Pons (tissue), 1 donor: Measurements from ENCODE around the gene HDAC4.
A peak's percentile ranks its signal among the peaks of the same experiment; 100 is the strongest.

Experiments
- DNase-seq: peaks from one replicate; pipeline ENCODE4 v3.0.0-alpha.2; 2016; ENCODE audit warnings: low spot score

The HDAC4 gene

DNA sequence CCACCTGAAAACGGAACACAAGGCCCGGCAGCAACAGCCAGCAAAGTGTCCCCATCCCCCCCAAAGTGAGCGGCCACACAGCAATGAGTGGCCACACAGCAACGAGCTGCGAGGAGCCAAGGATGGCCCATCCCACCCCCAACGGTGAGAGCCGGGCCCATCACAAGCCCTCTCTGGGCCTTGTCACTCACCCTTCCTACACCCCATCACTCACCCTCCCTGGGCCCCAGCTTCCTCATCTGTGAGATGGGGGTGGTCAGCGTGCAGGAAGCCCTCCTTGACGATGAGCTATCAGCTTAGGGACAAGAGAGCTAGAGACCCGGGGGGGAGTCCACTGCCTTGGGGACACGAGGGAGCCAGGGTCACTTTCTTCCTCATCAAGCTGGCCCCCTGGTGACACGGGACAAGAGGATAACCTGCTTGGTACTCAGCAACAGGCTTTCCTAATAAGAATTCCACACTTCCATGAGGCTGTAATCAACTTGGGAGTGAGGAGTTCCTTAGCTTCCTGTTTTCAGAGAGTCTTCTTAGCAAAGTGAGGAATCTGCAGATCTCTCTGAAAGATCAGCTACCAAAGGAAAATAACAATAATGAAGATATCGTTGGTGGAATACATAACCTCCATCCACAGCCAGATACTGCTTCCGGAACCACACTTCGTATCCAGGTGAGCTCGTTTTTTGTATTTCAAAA, 92.8 kb downstream of the HDAC4 start:
- DNase-seq: no peak

DNA sequence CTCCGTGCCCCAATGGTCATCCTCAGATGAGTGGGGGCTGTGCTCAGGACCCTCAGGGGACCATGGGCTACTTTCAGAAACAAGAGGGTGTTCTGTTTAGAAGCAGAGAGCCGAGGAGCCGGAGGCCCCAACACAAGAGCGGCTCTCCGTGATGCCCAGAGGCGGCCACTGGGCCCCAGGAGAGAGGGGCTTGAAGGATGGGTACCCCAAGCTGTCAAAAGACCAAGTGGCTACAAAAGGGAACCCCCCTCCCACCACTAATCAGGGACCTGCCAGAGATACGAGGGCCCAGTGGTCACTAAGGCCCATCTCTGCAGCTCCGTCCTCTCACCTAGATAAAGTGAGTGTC, 93.6 kb downstream of the HDAC4 start:
- DNase-seq: no peak

DNA sequence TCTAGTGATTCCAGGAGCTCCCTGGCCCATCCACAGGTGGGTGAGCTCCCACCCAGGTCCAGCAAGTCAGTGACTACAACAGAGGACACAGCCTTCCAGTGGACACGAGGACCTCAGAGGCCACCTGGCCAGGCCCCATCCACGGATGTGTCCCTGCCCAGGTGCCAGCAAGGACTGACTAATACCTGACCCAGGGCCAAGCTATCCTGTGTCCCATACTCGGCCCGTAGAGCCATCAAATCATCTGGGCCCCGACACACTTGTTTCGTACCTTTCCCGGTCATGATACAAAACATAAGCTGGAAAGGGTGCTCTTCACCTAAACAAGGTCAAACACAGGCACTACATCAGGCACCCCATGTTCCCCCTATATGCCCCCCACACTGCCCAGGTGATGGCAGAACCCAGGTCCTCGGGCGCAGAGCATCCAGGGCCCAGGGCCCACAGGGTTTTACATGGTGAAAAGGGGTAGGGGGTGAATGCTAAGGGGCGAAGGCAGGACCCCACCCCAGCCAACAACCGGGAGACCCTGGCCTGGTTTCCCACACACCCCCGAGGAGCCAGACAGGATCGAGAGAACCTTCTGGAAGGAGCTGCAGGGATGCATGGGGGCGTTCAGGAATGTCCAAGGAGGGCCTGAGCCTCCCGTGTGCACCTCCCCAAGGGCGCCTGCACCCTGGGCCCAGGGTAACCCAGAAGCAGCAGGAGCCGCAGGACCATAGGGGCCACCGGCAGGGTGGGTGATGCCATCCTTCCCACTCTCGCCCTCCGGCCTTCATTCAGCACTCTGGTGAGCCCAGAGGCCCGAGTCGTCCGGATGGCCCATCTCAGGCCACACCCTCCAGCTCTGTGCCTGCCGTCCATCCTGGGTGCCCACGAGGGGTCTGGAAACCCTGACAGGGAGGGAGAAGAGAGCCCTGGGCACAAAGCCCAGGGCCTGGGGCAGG, 94.3 kb downstream of the HDAC4 start:
- DNase-seq: no peak

DNA sequence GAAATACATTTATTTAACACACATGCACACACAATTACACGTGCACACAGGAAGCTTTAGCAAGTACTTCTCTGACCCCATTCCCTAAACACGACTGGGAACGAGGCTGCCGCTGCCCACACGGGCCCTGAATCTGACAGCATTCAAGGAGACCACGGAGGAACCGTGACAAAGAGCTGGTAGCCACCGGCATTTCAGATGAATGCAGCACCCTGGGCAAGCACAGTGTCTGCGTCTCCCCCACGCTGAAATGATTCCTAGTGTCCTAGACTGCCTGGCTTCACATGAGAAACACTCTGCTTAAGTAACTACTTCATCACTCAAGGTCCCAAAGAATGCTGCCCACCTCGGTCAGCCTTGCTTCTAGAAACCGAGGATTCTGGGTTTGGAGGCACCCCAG, 95.0 kb downstream of the HDAC4 start:
- DNase-seq: no peak

DNA sequence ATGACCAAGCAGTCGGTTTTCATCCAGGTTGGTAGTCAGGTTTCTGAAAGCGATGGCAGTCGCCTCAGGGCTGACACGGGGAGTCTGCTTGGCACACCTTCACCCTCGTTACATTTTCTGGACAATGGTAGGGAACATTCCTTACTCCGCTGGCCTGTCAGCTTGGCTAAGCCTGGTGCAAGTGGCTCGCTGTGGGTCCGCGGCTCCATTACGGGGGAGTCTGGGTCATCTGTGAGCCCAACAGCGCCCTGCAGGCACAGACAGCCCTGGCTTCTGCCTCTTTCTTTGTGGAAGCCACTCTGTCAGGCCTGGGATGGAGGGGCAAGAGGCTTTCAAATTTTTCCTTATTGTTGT, 95.6 kb downstream of the HDAC4 start:
- no peak for DNase-seq

DNA sequence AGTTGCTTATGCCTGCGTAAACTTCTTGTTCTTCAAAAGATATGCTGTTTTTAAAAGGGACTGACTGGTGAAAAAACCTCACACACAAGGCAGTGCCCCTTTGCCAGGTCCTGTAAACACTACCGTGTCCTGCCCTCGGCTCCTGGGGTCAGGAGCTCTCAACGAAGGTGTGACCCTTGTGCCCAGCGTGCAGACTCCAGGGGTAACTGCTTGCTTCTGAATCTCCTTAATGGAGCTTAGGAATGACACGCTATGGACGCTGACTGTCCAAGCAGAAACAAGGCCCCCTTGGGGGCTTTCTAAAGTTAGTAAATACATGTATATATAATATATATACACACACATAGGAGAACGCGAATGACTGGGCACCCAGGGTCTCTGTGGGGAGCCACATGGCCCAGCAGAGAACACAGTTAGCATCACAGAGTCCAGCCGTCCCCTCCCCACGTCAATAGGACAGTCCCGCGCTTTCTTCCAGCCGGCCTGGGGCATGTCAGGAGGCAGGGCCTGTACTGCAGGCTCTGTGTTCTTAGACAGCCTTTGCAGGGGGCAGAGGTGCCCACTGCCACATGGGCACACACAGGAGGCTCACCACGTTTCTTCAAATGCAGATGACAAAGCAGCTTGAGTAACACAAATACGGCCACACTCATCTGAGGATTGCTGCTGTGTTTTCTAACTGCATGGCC, 96.1 kb downstream of the HDAC4 start:
- DNase-seq: no peak

DNA sequence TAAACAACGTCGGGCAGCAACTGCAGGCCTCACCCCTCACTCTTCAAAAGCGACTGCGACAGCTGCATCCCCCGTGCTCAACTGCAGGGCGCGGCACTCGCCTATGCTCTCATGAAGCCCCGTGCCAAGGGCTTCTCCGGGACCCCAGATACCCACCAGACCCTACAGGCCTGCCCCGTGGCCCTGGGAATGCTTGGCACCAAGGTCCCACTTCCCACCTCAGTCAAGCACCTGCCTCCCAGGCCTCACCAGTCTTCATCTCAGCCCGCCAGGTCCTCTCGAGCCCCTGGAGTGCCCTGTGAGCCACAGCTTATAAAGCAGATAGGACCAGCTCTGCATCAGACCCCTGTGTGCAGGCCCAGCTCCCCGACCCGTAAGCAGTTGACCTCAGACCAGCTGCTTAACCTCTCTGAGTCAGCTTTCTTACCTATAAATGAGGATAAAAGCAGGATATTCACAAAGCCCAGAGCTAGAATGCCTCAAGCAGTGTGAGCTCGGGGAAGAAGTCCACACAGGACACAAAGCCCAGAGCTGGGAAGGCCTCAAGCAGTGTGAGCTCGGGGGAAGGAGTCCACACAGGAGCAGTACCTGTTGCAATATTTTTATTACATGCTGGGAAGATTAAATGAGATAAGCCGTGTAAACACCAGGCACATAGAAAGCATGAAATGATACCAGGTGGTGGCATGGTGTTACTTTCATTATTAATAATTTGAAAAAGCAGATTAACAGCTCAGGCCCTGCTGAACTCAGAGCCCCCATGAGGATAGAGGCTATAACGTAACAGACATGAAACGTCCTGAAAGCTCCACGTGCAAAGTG, 96.9 kb downstream of the HDAC4 start:
- DNase-seq: no peak

DNA sequence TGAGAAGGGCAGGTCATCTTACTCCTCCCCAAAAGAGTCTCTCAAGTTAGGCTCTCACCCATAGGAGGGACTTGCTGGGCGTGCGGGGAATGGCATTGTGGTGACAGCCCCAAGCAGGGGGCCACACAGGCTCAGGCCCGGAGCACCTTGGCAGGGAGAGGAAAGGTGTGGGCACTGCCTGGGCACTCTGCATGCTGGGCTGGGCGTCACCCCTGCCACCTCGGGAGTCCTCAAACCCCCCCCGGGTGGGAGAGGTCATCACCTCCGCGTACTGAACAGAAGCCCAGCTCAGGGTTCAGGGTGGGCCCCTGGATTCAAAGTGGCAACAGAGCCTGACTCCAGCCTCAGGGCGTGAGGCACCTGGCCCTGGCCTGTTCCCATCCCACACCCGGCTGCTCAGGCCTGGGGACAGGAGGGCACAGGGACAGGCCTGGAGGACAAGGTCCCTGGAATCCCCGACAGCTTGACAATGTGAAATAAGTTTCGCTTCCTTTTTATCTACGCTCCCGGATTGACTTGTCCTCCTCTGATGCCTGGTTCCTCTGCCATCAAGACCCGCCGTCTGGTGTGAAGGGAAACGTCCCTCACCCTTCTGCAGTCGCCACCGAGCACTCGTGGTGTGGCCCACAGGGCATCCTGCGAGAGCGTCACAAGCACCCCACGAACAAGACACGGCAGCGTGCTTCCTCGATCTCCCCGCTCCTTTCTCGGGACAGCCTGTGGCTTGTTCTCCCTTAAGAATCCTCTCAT, 97.8 kb downstream of the HDAC4 start:
- peak; percentile 69 for DNase-seq

DNA sequence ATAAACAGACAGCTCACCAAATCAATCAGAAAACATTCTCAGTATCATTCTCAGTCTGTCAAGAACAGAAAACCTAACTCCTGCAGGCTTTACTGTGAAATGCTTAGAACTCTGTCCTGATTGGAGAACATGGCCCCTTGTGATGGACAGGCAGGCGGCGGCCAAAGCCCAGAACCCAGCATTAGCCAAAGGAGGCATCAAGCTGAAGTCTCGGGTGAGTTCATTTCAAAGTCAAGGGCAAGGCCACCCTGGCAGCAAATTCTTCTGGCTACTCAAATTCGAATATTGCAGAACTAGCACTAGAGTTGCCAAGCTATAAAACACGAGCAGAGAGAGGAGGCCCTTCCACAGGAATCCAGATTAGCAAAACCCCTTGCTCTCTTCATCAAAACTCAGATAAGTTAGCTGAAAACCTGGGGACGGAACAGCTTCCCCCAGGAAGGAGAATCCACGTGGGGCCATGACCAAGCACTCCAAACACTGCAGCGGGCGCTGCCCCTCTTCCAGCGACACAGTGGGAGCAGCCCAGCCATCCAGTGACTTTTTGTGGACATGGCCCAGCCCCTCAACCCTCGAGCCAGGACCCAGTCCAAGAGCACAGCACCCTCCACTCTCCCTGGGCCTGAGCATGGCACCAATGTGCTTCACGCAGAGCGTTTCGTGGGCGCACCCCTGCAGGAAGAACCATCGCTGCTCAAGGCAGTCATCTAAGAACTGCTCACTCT, 98.6 kb downstream of the HDAC4 start:
- no peak for DNase-seq

DNA sequence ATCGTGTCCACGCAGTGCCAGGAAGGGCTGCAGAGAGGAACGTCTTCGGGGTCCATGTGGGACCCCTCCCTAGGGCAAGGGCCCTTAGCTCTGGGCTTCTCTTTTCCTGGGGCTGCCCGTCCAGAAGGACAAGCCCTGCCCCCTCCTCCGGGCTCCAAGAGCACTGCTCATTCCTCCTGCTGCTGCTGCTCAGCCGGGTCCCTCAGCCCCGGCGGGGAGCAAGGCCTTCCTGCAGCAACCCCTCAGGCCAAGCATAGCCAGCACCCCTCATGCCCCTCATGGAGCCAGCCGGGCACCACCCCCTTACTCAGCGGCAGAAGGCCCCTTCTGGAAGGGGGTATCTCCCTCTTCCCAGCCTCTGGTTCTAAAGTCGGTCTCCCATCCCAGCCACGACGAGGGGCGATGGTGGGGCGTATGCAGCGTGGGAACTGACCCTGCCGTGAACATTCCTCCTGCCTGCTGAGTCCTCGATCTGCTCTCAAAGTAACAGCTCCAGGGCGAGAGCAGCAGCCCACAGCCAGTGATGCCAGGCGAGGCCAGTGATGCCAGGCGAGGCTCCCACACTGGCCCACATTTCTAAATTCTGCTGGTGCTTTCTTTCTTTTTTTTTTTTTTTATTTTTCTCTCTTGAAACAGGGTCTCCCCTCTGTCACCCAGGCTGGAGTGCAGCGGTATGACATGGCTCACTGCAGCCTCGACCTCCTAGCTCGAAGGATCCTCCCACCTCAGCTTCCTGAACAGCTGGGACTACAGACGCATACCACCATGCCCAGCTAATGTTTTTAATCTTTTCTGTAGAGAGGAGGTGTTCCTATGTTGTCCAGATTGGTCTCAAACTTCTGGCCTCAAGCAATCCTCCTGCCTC, 99.7 kb downstream of the HDAC4 start:
- DNase-seq: no peak

DNA sequence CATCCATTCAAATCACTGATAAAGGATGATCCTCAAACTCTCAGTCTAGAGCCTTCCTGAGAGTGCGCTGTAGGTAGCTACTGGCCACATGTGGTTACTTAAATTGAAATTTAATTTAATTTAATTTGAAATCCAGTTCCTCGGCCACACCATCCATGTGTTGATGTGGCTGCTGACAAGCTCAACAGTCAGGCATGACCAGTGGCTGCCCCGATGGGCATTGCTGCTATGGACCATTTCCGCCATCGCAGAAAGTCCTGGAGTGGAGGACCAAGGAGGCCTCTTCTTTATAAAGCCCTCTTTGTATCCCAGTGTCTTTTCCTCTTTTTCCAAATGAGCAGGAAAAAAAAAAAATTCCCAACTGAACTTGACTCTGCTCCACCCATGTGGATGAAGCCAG, 100.6 kb downstream of the HDAC4 start:
- no peak for DNase-seq

DNA sequence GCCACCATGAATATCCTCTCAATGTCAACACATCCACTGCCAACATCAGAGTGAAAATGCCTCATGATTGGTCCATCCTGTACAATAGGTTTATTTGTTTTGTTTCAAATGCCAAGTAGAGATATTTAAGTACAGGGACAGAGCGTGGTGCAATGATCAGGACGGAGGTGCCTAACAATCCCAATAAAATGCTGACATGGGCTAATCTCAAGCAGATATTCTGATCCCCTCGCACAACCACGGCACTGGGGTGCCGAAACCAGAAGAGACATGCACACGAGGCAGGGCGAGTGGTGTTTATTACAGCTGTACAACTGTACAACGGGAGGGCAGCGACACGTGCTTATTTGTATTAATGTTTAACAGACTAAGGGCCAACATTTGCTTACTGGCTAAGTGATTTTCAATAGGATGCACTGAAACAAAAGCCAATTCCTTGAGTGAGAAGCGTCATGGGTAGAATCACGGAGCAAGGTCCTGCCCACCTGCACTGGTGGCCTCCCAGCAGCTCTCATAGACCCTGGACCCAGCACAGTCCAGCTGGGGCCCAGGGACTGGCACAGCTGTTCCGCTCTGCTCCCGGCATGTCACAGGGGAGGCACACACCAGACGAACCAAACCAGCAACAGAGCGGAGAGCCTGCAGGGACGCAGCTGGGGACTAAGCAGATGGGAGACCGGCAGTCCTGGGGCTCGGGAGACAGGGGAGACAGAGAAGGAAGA, 101.4 kb downstream of the HDAC4 start:
- peak; percentile 66 for DNase-seq

DNA sequence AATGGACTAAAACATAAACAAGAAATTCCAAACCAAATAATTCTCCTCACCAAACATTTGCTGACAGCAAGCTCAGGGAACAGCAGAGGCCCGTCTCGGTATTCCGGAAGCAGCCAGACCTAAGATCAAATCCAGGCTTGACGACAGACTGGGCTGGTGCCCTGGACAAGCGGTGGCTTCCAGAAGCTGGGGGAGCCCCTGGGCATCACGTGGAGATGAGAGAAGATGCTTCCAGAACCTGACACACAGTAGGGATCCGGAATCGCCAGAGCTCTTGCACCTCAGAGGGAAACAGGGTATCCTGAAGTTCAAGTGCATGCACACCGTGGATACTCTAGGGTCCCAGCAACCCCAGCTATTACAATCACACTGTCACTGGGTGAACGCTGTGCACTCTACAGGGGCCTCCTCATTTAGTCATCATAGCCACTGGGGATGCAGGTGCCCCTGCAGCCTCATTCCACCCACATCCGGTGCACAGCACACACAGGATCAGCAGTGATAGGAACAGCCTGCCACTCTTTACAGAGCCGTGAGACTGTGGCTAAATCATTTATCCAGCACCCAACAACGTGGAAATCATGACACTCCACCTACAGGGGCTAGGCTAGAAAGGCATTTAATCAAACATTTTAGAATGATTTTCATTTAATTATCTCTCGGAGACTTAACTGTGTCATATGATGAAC, 102.6 kb downstream of the HDAC4 start:
- DNase-seq: no peak

DNA sequence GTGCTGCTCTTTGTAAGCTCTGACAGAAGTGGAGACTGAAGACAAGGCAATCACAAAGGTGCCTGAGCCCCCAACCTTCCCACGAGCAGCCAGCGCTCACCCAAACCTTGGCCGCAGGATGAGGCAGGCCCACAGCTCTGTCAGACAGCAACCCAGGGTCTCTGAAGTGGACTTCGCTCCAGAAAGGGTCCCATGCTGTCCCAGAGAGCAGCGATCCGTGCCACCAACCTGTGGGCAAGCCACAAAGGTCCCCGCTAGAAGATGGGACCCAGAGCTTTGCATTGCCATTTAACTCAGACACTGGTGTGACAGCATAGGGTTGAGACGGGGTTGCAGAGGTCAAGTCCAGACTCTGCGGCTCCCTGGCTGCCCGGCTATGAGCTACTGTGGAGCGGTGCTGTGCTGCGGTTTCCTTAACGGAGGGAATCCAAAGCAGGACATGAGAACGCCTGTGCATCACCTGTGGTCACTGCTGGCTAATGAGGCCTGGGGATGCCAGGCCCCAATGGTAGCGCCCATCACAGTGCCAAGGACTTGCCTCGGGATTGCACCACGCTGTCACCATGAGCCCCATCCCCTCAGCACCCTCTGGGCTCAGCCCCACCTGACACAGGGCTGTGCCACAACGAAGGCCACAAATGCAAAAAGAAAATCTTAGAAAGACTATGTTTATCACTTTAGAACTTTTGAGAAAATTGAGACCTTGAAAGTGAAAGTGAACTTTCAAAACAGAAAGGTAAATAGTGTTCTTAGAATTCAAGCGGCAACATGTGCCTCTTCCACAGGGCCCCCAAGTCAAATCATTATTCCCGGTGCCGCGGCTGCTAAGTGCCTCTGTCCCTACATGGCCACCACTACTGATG, 103.4 kb downstream of the HDAC4 start:
- no peak for DNase-seq

DNA sequence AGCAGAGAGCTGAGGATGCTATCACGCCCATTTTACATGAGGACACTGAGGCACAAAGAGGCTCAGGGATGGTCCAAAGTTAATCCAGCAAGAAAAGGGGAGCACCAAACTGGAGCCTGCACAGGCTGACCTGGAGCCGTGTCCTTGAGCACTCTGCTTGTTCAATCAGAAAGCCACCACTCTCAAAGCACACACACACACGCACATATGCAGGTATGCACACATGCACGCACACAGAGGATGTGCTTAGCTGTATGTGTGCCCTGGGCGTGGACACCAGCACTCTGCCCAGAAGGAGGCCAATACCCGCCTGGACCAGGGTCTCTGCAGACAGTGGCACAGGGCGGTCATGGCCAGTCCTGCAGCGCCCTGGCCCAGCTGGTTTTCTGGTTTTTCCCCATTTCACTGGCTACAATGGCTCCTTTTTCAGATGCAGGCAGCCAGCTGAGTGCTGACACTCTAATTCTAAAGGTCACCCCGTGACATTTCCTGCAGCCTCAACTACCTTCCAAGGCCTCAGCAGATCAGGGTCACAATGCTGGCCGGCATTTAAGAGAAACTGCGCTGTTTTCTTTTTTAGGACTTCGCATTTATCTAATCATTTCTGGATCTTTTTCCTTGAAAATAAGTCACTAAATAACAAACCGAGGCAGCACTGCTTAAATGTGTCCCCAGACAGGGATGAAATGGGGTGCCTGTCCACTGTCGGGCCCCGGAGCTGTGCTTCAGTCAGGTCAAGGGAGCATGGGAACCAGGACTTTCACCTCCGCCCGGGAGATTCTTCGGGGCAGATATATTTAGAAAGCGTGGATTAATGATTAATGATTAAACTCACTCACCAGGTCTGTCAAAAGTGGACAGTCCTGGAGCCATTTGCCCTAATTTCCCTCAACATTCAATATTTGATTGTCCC, 104.5 kb downstream of the HDAC4 start:
- DNase-seq: peak; percentile 90

DNA sequence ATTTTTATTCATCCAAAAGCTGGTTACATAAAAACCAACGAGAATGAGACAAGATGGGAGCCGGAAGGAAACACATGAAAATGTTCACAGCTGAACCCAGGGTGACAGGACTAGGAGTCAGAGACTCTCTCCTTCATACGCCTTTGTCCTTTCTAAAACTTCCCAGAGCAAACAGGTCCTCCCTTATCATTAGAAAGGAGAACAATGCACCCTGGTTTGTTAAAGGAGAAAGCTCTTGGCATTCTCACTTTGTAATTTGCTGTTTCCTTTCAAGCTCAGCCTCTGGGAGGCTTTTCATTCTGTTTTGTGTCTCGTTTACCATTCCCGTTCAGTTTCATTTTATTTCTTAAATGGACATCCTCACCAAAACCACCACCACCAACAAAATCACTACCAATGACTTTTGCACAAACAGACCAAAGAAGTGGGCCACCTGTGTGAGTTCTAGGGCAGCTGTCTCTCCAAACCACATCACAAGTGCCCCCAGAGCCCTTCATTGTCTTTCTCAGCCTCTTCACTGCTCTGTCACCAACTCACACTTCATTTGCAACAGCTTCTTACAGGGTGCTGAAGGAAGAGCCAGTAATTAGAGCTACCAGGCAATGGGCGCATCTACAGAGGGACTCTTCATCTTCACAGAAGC, 105.3 kb downstream of the HDAC4 start:
- DNase-seq: no peak
